NK-92 (cell line): ENCODE results near the gene TP53.
A peak's percentile ranks its signal among the peaks of the same experiment; 100 is the strongest.

Source experiments
- DNase-seq: peaks from one replicate; lab custom pipeline; 2025; ENCODE audit not compliant: unreplicated experiment; lab: John Stamatoyannopoulos, UW

Gene TP53

GRCh38 chr17:7687072-7687907 lies at the start of gene TP53:
Gene TP53, minus strand, starts transcription at chr17:7687490. Its CDS starts 10,896 bp downstream, at chr17:7676594.
- peak; percentile 29 for DNase-seq

GRCh38 chr17:7732981-7733539 lies 45.8 kb upstream of the TP53 start:
- no peak for DNase-seq

GRCh38 chr17:7729816-7730215 lies 42.5 kb upstream of the TP53 start:
- no peak for DNase-seq

GRCh38 chr17:7727886-7728285 lies 40.6 kb upstream of the TP53 start:
- DNase-seq = no peak

GRCh38 chr17:7721612-7722011 lies 34.3 kb upstream of the TP53 start:
- DNase-seq = no peak

- no peak for DNase-seq
These were observed 32.8 kb upstream of the TP53 start for GRCh38 chr17:7720125-7720524.

GRCh38 chr17:7719661-7720060 lies 32.4 kb upstream of the TP53 start:
- no peak for DNase-seq

- no peak for DNase-seq
These were observed 30.6 kb upstream of the TP53 start for GRCh38 chr17:7717756-7718350.

- DNase-seq = no peak
These were observed 29.8 kb upstream of the TP53 start, which contains the start of gene DNAH2 for GRCh38 chr17:7716901-7717755. Gene DNAH2, plus strand, starts transcription at chr17:7717744. Its CDS starts 1,991 bp downstream, at chr17:7719735.

- no peak for DNase-seq
These were observed 28.9 kb upstream of the TP53 start for GRCh38 chr17:7715936-7716886.

- no peak for DNase-seq
These were observed 27.7 kb upstream of the TP53 start for GRCh38 chr17:7714721-7715594.

- DNase-seq = no peak
These were observed 26.5 kb upstream of the TP53 start for GRCh38 chr17:7713782-7714181.

GRCh38 chr17:7712111-7712771 lies 25.0 kb upstream of the TP53 start:
- DNase-seq = no peak

- no peak for DNase-seq
These were observed 23.9 kb upstream of the TP53 start for GRCh38 chr17:7711051-7711755.

- DNase-seq = no peak
These were observed 23.0 kb upstream of the TP53 start for GRCh38 chr17:7710301-7710700.

- no peak for DNase-seq
These were observed 21.7 kb upstream of the TP53 start for GRCh38 chr17:7709031-7709430.

GRCh38 chr17:7707858-7708750 lies 20.8 kb upstream of the TP53 start:
- DNase-seq = no peak
